Activated CD4-positive, alpha-beta T cell treated with anti-CD3 and anti-CD28 coated beads, Interleukin-2, Interleukin-4, amounts not matched to agents 100 ng/mL and 50 ng/mL, durations not matched to agents 16 hours and 8 hours (primary cell): ENCODE results near the gene KRT15.
"Not testable (repeated sequence)": the region's sequence is repeated elsewhere in the genome, so short reads cannot be mapped to it uniquely, and the experiment has no call there.

ENCODE experiments used
- DNase-seq: peaks from one replicate; pipeline ENCODE4 v3.0.0-alpha.2; 2020; ENCODE audit warnings: low spot score

Gene KRT15

DNA sequence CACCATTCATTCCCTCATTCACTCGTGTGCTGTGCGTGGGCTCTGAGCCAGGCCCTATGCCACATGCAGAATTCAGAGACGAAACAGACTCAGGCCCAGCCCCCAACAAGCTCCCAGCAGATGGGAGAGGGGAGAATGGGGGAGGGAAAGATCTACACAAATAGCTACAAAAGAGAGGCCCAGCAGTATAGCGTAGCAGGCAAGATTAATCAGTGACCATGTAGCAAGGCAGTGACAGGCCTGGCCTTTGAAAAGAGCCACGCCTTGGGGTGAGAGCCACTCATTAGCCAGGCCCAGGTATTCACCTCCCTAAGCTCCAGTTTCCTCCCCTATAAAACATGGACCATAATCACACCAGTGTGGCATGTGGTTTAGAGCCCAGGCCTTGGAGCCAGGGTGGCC, 25.8 kb upstream of the KRT15 start:
- no peak for DNase-seq

DNA sequence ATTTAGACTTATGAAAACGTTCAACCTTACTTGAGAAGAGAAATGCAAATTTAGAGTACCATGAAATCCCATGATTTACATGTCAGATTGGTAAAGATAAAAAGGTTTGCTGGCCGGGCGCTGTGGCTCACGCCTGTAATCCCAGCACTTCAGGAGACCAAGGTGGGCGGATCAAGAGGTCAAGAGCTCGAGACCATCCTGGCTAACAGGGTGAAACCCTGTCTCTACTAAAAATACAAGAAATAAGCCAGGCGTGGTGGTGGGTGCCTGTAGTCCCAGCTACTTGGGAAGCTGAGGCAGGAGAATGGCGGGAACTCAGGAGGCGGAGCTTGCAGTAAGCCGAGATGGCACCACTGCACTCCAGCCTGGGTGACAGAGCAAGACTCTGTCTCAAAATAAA, 24.1 kb upstream of the KRT15 start:
- not testable (repeated sequence) for DNase-seq

DNA sequence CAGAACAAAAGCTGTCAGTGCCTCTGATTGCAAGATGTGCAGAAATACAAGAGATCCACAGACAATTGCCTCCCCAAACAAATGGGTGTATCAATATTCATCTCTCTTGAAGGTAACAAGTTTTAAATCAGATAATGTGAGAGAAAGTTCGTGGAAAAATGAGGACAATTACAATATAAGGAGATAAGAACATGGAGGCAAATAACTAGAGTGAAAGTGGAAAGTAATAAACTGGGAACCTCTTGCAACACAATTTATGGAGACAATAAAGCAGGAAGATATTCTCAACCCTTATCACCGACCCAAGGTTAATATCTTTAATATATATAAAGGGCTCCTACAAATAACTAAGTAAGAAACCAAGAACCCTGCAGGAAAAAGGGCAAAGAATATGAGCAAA, 23.7 kb upstream of the KRT15 start:
- DNase-seq = no peak

DNA sequence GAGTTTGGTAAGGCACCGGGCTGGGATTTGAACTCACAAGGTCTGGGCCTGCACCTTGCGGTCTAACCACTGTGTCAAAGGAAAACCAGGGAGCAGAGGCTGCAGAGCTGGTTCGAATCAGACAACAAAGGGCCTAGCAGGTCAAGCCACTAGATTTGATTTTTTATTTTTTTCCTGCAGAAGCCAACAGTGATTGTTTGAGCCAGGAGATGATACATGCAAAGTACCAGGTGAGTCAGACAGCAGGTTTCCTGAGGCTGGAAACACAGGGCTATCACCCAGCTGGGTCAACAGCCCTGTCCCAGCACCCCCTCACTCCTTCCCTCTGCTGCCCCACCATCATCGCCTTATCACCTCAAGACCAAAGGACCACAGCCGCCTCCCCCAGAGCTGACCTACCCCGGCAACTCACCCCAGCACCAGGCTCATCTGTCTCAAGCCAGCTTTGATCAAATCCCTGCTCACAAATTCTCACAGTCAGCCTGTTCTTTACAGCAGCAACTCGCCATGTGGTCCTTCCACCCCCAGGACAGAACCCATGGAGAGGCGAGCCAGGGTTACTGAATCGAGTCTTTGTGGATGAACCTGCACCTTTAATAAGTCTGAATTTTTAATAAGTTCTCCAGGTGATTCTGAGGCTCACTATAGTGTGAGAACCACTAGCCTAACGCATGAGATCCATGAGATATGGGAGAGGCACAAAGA, 22.4 kb upstream of the KRT15 start:
- no peak for DNase-seq

DNA sequence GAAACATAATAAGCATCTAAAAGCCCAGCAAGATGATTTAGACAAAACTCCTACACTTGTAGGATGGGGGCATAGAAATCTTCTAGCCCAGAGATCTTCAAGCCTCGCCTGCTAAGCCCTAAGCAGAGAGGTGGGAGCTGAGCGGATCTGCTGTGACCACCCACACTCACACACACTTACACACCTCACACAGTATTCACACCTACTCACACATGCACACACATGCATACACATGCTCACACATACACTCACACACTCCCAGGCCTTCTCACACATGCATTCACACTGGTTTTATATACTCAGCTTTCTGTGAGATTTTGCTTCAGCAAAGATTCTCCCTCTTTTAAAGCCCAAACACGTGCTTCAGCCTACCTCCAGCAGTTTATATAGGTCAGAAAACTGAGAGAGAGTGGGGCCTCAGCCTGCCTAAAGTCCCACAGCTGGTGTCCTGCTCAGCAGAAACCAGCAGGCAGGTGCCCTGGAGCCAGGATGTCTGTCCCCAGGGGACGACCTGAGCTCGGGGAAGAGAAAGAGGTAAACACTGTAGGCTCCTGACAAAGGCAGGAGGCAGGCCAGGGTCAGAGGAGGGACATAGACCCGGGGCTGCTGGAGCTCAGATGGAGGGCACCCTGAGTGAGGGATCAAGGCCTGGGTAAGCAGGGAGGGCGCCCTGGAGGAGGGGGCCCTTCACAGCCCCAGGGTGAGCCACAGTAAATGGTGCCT, 21.4 kb upstream of the KRT15 start:
- no peak for DNase-seq

DNA sequence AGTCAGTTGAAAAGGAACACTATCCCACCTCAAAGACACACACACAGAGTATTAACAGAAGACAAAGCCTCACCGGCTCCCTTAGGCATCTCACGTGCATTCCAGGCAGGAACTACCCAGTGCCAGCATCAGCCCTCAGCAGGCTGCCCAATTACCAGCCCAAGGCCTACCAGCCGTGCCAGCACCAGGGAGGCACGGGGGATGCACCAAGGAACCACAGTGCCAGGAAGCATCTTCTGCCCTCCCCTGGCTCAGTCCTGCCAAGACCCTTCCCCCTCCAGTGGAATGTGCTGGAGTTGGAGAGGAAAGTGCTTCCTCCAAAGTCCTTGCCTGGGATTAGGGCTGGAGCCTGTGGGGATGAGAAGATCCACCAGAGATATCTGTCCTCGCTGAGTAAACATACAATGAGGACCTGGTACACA, 20.4 kb upstream of the KRT15 start:
- no peak for DNase-seq

DNA sequence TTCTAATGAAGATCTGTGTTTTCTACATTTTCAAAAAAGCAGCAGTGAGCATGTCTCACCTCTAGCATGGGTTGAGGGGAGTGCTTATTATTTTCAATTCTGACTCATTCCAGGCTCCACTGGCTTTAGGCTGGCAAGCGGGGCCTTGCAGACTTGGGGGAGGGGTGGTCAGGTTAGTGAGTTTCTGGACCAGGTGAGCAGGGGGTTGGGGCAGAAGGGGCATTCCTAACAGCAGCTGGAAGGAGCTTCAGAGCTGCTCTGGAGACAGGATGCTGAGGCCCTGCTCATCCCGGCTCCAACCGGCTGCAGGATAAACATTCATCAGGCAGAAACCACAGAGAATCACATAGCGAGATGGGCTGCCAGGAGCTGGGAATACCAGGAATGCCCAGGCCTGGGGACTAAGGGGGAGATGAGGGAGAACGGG, 19.9 kb upstream of the KRT15 start:
- no peak for DNase-seq

DNA sequence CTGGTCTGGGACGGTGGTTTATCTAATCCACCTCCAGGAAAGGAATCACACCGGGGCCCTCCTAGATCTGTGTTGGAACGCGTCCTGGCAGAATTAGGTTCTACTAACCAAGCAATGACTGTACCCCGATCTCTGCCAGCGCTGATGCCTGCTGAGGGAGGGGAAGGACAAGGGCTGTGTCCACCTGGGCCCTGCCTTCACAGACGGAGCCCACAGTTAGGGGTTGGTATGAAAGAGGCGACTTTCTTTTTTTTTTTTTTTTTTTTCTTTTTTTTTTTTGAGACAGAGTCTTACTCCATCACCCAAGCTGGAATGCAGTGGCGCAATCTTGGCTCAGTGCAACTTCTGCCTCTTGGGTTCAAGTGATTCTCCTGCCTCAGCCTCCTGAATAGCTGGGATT, 19.3 kb upstream of the KRT15 start:
- no peak for DNase-seq

DNA sequence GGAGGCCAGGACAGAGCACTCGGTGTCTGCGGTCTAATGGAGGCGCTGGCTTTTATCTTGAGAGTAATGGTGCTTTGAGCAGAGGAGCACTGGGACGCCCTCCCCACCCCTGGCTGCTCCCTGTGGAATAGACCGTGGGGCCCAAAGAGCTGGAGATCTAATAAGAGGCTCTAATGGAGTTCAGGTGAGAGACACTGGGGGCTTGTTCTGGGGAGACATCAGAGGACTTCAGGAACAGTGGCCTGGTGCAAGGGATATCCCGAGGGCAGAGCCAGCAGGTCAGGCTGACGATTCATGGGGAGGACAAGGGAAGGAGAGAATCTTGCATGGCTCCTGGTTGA, 18.9 kb upstream of the KRT15 start:
- DNase-seq = no peak

DNA sequence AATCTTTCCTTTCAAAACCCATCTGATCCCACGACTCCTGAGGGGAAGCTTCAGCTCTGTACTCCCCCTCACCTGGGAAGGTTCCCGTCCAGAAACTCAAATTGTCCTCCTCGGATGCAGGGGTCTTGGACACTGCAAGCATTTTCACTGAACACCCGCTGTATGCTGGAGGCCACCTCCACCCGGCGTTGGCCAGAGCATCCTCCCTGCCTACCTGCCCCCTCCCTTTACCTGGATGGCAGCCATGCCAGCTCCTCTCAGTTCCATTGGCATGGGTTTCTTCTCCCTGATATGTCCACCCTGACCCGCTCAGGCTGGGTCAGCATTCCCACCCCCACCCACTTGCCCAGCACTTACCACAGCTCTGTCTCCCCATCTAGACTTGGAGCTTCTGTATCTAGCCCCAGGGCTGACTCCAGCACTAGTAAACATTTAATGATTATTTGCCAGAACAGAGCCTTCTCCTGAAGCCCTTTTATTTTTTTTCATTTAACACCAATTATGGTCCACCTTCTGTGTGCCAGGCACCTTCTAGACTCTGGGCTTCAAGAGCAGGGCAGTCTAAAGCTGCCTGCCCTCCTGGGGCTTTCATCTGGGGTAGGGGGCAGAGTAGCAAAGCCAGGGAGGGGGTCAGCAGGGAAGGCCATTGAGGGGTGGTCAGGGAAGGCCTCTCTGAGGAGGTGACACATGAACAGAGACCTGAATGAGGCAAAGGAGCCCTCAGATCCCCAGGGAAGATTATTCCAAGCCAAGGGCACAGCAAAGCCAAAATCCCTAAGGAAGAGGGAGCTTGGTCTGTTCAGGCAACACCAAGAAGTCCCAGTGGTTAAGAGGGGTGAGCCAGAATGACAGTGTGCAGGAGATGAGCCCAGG, 18.3 kb upstream of the KRT15 start:
- no peak for DNase-seq

DNA sequence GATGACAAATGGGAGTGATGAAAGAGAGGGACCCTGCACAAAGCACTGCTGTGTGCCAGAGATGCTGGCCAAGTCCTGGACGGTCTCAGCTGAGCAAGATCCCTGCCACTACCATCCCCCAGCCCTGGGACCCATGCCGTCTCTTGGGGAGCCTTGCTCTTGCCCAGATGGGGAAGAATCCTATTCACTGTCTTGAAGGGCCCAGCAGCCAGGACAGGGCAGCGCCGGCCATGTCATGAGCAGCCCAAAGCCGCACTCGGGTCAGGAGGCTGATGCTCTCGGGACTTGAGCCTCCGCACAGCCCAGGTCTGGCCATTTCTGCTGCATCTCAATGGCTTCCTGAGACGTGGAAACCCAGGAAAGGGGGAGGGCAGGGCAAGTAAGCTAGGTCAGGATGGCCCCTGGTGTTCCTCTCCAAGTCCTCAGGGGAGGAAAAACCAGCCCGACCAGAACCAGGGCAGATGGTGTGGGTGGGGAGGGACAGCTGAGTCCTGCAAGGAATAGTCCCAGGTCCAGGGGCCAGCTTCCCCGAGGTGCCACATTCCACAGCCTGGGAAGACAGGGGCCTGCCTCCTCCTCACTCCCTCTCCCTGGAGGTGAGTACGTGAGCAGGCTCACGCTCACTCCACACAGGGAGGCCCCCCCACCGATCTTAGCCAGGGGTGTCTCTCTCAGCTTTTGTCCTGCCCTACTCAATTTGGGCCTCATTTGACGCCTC, 17.2 kb upstream of the KRT15 start:
- no peak for DNase-seq

DNA sequence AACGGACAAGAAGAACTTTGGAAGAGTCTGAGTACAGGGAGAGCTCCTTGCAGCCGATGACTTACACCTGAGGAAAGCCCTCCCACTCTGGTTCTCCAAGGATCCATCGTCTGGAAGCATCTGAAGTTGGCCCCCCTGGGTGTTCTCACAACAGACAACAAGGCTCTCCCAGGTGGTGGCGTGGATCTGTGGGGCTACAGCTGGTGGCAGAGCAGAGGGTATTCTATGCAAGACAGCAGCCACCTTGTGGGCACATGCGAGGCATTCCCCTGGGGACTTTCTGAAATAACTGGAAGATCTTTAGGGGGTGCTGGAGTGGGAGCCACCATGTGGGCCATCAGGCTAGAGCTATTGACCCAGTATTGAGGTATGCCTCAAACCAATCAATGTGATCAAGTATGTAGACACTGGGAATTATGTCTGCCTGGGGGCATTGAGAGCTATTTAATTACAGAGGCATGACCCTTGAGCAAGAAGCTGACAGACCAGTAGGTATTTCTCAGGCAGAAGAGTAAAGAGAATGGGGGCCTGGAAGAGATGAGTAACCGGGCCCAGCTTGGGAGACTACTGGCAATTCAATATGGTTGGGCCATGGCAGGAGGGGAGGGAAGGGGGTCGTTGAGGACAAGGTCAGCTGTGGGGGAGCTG, 16.3 kb upstream of the KRT15 start:
- no peak for DNase-seq

DNA sequence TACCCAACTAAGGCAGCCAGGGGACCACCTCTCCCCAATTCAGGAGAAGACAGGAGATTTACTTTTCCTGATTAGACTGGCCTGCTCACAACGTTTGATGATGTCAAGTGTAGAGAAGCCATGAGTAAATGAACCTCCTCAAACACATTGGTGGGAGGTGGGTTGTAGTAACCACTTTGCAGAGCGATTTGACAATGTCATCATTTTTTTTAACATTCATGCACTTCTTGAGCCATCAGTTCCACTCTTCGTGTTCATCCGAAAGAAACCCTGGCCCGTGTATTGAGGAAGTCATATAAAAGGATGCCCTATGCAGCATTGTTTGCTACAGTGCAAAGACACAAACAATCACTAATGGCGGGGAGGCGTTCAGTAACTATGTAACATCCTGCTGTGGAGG, 14.9 kb upstream of the KRT15 start:
- DNase-seq = no peak

DNA sequence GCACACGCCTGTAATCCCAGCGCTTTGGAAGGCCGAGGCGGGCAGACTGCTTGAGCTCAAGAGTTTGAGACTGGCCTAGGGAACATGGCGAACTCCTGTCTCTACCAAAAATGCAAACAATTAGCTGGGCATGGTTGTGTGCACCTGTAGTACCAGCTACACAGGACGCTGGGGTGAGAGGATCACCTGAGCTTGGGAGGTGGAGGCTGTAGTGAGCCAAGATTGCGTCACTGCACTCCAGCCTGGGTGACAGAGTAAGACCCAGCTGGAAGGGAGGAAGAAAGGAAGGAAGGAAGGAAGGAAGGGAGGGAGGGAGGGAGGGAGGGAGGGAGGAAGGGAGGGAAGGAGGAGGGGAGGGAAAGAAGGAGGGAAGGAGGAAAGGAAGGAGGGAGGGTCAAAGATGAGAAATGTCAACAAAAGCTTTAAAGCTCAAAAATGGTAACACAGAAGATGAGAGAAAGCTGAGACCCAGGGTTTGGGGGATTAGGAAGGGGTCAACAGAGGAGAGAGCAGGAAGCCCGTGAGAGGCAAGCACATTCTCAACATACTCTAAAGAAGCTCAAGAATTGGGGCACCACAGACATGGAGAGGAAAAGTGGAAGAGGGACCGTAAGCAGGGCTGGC, 14.4 kb upstream of the KRT15 start:
- no peak for DNase-seq

DNA sequence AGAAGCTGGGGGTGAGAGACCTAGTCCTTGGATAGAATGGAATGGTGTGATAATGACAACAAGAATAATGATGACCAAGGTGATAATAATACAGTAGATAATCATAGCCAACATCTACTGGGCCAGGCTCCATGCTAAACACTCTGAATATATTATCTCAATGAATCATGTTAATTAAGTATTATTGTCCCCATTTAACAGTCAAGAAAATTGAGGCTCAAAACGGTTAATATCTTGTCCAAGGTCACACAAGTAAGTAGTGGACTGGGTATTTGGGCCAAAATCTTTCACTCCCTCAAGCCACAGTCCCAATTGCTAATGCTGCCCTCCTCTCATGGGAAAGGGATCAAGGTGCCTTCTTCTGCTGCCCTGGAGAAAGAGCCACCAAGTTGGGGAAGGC, 13.3 kb upstream of the KRT15 start:
- DNase-seq = no peak

DNA sequence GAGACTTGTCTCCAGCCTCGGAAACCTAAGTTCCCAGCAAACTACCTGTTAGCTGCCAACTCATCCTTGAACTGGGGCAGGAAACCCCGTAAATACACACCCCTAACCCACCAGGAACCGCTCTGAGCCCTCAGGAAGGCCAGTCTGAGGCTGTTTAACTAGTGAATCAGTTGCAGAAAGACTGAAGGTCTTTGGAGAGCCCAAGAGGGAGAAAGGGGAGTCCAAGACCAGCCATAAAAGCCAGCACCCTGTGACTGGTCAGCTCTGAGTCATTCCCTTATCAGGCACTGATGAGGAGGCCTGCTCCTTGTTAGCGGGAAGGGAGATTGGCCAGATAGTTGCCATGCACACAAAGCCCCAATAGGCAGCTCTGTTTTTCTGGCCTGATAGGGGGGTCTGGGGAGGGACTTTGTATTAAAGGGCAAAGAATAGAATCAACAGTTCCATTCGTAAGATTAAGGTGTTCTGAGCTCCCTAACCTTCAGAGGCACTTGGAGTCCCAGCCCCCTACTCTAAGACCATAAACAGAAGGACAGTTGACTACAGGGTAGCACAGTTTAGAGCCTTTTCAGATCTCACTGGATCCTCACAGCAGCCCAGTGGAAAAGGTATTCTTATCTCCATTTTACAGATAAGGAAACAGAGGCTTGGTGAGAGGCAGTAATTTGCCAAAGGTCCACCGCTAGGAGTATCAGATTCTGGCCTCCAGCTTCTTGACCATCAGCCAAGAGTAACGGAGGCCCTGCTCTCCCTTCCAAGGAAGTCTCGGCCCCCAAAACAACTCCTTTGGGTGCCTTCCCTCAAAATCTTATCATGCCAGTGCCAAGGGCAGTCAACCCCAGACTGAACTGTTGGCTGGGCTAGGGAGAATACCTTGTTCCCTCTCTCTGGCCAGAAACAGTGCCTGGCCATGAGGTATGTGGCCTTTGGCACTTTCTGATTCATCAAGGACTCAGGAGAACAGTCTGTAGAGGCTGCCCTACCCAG, 11.7 kb upstream of the KRT15 start:
- DNase-seq = no peak

DNA sequence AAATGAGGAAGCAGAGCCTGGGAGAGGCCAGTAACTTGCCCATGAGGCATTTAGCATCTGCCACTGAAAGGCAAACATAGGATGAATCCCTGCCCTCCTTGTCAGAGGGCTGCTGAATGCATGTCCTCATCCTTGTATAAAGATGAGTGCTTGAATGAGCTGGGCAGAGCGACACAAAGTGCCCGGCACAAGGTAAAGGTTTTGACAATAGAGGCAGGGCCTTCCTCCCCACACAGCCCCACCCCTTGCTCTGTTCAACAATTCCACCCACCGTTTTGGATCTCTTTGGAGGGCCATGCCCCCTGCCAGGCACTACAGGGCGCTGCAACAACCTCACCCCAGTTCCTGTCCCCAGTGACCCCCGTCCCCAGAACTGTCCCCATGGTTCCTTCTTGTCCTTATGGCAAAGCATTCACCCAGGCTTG, 10.8 kb upstream of the KRT15 start:
- no peak for DNase-seq

DNA sequence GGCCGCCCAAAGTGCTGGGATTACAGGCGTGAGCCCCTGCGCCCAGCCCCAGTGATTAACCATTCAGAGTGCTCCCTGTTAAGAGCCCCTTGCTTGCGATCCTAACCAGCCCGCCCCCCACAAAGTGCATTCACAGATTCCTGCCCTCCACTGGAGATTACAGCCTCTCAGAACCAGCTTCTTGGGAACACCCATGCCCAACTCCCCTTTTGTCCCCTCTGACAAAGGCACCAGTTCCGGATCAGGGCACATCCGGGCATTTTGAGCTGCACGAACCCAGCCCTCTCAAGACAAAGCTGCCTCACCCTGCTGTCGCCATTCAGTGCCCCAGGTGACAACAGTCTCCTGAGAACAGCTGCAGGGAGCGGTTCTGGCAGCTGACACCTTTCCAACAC, 10.3 kb upstream of the KRT15 start:
- no peak for DNase-seq

DNA sequence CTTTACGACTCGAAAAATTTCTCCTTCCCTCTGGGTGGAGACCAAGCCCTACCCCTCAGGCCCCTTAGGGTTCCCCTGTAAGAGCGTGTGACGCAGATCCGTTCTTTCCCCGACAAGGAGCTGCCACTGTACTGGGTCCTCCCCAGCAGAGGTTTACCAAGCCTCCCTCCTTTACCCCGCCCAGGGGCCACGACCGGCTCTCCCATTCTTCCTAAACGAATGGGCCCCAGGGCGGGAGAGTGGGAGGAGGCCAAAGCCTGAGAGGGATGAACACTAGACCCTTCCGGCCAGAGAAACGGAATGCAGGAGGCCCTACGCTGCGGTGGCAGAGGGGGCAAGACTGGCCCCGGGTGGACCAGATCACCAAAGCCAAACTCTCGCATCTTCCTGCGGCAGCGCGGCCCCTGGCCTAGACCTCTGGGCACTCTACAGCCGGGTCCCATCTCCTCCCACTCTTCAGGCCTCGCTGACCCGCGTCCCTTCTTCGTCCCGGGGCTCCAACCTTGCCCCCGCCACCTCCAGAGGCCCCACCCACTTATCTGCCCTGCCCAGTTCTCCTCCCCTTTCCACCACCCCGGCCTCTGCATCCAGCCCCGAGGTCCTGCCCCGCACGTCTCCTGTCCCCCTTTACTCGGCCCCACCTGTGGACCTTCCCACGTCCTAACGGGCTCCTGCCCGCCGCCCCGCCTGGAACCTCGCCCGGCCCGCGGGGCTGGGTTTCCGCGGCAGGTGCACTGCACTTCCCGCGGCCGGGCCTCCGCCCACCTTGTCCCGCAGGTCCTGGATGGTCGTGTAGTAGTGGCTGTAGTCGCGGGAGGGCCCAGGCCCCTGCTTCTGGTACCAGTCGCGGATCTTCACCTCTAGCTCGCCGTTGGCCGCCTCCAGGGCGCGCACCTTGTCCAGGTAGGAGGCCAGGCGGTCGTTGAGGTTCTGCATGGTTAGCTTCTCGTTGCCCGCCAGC, 8.7 kb upstream of the KRT15 start:
- DNase-seq = no peak
